MCF 10A (cell line): ENCODE results near the gene FNBP1. TPM values are rescaled to one million over a fixed set of nuclear protein-coding genes. Genes with fewer than 3 reads are reported as not detected.

Source experiments
- BruUV-seq: library from RNA; stranded (reverse); fragments of 400-500 nt; replicated peaks from 2 replicates; lab custom pipeline; 2021; lab: Mats Ljungman, UMichigan
- CTCF ChIA-PET: fragments of 300-600 bp; sonication (Branson Sonifier 250); formaldehyde crosslinking; extraction: SDS; loops from one replicate; lab custom pipeline; 2021; ENCODE audit warnings: antibody characterized with exemption, inconsistent platforms; lab: Yijun Ruan, JAX
- POLR2A ChIA-PET: fragments of 300-600, 350-650 bp; sonication (Branson Sonifier 250); formaldehyde crosslinking; extraction: SDS; loops from one replicate; lab custom pipeline; 2020; ENCODE audit warnings: antibody characterized with exemption, inconsistent platforms; lab: Yijun Ruan, JAX
- DNase-seq: peaks from one replicate; pipeline ENCODE4 v3.0.0-alpha.2; 2018; ENCODE audit not compliant: unreplicated experiment
- H3K27ac Mint-ChIP-seq: one replicate; pipeline ENCODE4 v1.8.0; 2022; ENCODE audit warnings: mild to moderate bottlenecking, low read depth, mixed read lengths; ENCODE audit not compliant: unreplicated experiment
- H3K27me3 Mint-ChIP-seq: one replicate; pipeline ENCODE4 v1.8.0; 2022; ENCODE audit warnings: mixed read lengths; ENCODE audit not compliant: insufficient read depth, unreplicated experiment
- H3K36me3 Mint-ChIP-seq: one replicate; pipeline ENCODE4 v1.8.0; 2022; ENCODE audit warnings: mild to moderate bottlenecking, moderate library complexity, mixed read lengths; ENCODE audit not compliant: insufficient read depth, unreplicated experiment
- H3K4me1 Mint-ChIP-seq: one replicate; pipeline ENCODE4 v1.8.0; 2022; ENCODE audit warnings: mixed read lengths; ENCODE audit not compliant: insufficient read depth, unreplicated experiment
- H3K4me3 Mint-ChIP-seq: one replicate; pipeline ENCODE4 v1.8.0; 2022; ENCODE audit warnings: mild to moderate bottlenecking, moderate library complexity, mixed read lengths; ENCODE audit not compliant: unreplicated experiment
- H3K9me3 Mint-ChIP-seq: one replicate; pipeline ENCODE4 v1.8.0; 2022; ENCODE audit warnings: mixed read lengths; ENCODE audit not compliant: unreplicated experiment
- intact Hi-C: fragments of 100-400 bp; cut with micrococcal nuclease; formaldehyde crosslinking; loops from 2 replicates; pipeline ENCODE4 v1.14.1; 2022
- total RNA-seq: library from RNA; stranded (reverse); gene quantifications from 2 replicates; pipeline ENCODE4 v1.2.3, GENCODE V29; 2022
- TF ChIP-seq, protein P1 (sequence below): fragments of 200-600 bp; IDR thresholded peaks from one replicate; pipeline ENCODE4 v1.8.0; 2022; ENCODE audit warnings: antibody characterized with exemption, mild to moderate bottlenecking; ENCODE audit not compliant: unreplicated experiment

The FNBP1 gene
- total RNA-seq, 1 experiment from 2014 or later = 24.4 TPM

DNA sequence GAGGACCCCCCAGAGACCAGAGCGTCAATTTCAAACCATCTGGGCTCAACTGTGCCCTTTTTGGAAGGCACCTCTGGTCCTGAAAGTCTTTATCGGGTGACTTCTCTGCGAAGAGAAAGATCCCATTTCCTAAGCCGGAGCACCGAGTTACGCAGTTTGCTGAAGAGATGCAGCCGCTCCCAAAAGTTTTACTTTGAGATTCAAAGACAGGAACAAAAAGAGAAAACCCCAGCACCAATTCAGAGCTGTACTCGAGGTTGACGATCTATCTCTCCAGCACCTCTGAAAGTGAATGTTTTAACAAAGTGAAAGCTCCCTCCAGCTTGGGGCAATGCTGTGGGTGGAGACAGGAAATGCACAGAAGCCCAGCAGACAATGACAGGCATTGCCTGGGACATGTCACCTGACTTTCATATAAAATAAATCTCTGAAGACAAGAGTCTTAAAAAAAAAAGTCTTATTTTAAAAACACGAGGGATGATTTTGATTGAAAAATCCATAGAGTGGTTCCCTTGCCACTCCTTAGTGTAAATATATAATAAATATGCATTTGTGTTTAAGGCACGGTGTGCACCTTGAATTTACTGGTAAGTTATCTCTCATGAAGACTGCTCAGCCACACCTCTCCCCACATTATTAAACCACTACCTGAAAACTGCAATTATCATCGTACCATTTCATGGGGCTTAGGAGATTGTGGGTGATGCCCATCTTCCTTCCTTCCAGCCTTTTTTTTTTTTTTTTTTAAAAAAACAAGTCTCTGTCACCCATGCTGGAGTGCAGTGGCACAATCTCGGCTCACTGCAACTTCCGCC is 79.9 kb downstream of the FNBP1 start:
- no peaks in the 10 kb centered on the region for H3K36me3 Mint-ChIP-seq
- H3K27ac Mint-ChIP-seq = peak overlapping the region; percentile 86
- no peaks in the 10 kb centered on the region for H3K27me3 Mint-ChIP-seq
- peaks cover 6% of the 10 kb centered on the region for H3K4me1 Mint-ChIP-seq
- H3K9me3 Mint-ChIP-seq = no peaks in the 10 kb centered on the region
- POLR2A ChIA-PET = interaction anchor here (0.7 to 2.5 kb wide), 6 partner anchors 14 to 90 kb away, joined by 4 to 11 read pairs (median 7); partner anchors contain the start of gene GPR107
- CTCF ChIA-PET = interaction anchor here (0.6 to 1.3 kb wide), 3 partner anchors 11 to 78 kb away, joined by 3 to 4 read pairs (median 3); no protein-coding TSS in a partner anchor
- no TSS peak for BruUV-seq
- intact Hi-C loops = no loop called here
- TF ChIP-seq, protein P1, sequence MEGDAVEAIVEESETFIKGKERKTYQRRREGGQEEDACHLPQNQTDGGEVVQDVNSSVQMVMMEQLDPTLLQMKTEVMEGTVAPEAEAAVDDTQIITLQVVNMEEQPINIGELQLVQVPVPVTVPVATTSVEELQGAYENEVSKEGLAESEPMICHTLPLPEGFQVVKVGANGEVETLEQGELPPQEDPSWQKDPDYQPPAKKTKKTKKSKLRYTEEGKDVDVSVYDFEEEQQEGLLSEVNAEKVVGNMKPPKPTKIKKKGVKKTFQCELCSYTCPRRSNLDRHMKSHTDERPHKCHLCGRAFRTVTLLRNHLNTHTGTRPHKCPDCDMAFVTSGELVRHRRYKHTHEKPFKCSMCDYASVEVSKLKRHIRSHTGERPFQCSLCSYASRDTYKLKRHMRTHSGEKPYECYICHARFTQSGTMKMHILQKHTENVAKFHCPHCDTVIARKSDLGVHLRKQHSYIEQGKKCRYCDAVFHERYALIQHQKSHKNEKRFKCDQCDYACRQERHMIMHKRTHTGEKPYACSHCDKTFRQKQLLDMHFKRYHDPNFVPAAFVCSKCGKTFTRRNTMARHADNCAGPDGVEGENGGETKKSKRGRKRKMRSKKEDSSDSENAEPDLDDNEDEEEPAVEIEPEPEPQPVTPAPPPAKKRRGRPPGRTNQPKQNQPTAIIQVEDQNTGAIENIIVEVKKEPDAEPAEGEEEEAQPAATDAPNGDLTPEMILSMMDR = no peak
- peak overlapping the region; percentile 83 for H3K4me3 Mint-ChIP-seq
- DNase-seq = peak; percentile 58

DNA sequence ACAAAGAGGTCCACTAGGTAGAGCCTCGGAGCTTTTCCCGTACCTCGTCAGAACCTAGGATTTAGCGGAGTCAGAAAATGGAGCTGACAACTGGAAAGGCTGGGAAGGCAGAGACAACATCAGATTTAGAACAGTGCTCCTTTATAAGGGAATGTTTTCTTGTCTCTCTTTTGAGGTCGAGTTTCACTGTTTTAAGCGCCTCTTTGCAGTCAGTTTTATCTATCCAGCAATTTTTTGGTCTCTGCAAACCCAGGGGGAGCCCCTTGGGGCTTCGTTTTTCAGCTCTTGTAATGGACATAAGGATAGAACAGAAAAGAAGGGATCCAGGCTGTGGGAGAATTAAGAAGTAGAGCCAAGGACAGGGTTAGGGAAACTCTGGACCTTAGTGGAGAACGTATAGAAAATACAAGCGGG is 80.5 kb downstream of the FNBP1 start:
- Mint-ChIP-seq H3K4me3 (peak overlapping the region; percentile 83), H3K9me3 (no peaks in the 10 kb centered on the region), H3K27me3 (no peaks in the 10 kb centered on the region), H3K36me3 (peaks cover under 1% of the 10 kb centered on the region), H3K4me1 (peaks cover 6% of the 10 kb centered on the region), H3K27ac (peak overlapping the region; percentile 86)
- POLR2A ChIA-PET = interaction anchor here (1.2 to 2.5 kb wide), 4 partner anchors 13 to 91 kb away, joined by 4 to 11 read pairs (median 10); partner anchors contain the start of gene GPR107
- TF ChIP-seq, protein P1 = no peak
- CTCF ChIA-PET = interaction anchor here (0.7 kb wide), 1 partner anchor 88 kb away, joined by 3 read pairs; no protein-coding TSS in a partner anchor
- BruUV-seq = no TSS peak
- intact Hi-C loops = no loop called here
- DNase-seq = no peak

DNA sequence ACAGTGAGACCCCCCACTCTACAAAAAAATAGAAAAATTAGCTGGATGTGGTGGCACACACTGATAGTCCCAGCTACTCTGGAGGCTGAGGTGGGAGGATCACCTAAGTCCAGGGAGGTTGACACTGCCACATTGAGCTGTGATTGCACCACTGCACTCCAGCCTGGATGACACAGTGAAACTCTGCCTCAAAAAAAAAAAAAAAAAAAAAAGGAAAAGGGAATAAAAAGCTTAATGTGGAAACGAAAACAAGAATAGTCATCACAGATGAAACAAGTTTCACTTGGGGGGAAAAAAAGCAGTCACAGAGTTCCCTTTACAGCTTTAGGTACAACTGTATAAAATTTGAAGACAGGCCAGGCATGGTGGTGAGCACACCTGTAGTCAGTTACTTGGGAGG is 84.2 kb downstream of the FNBP1 start:
- TF ChIP-seq, protein P1 = no peak
- intact Hi-C loops = no loop called here
- Mint-ChIP-seq H3K4me1 (peaks cover 6% of the 10 kb centered on the region), H3K4me3 (no peak overlapping the region), H3K27ac (no peak overlapping the region), H3K9me3 (no peaks in the 10 kb centered on the region), H3K27me3 (no peaks in the 10 kb centered on the region), H3K36me3 (peaks cover 10% of the 10 kb centered on the region)
- no peak for DNase-seq
- ChIA-PET POLR2A (interaction anchor here (1.0 to 1.9 kb wide), 2 partner anchors 10 to 95 kb away, joined by 4 to 5 read pairs; partner anchors contain the start of gene GPR107), CTCF (interaction anchor here (0.6 kb wide), 1 partner anchor 748 kb away, joined by 3 read pairs; no protein-coding TSS in a partner anchor)
- BruUV-seq = no TSS peak

DNA sequence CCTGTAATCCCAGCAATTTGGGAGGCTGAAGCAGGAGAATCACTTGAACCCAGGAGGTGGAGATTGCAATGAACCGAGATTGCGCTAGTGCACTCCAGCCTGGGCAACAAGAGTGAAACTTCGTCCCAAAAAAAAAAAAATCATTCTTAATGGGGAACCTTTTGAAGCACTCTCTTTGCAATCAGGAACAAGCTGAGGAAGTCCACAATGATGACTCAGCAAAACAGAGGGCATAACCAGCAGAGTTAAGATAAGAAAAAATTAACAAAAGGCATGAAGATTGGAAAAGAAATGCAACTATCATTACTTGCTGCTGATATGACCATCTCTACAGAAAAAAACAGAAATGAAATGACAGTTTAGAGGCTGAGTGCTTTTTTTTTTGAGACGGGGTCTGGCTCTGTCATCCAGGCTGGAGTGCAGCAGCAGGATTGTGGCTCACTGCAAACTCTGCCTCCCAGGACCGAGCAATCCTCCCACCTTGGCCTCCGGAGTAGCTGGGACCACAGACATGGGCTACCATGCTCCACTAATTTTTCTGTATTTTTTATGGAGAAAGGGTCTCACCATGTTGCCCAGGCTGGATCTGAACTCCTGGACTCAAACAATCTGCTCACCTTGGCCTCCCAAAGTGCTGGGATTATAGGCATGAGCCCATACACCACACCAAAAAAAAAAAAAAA is 88.0 kb downstream of the FNBP1 start:
- no TSS peak for BruUV-seq
- Mint-ChIP-seq H3K36me3 (peaks cover 10% of the 10 kb centered on the region), H3K27me3 (no peaks in the 10 kb centered on the region), H3K4me3 (no peak overlapping the region), H3K4me1 (no peaks in the 10 kb centered on the region), H3K27ac (no peak overlapping the region), H3K9me3 (no peaks in the 10 kb centered on the region)
- TF ChIP-seq, protein P1 = no peak
- POLR2A ChIA-PET = interaction anchor here (0.6 to 0.7 kb wide), 5 partner anchors 12 to 520 kb away, joined by 3 to 4 read pairs (median 3); no protein-coding TSS in a partner anchor
- intact Hi-C loops = no loop called here
- CTCF ChIA-PET = interaction anchor here (0.5 to 0.6 kb wide), 3 partner anchors 137 to 285 kb away, joined by 3 to 6 read pairs (median 3); no protein-coding TSS in a partner anchor
- DNase-seq = no peak
